SK-N-MC (cell line): ENCODE results near the gene KPNA1.

Source experiments
- EZH2 ChIP-seq: fragments of 200-600 bp; sonication (generic); IDR thresholded peaks from one replicate; pipeline ENCODE4 v1.6.1; 2017; ENCODE audit warnings: antibody characterized with exemption
- FOXP2 ChIP-seq: optimal IDR thresholded peaks from 2 replicates; pipeline ENCODE3; 2011; ENCODE audit warnings: mild to moderate bottlenecking, moderate library complexity; ENCODE audit not compliant: insufficient read depth; ENCODE audit errors: extremely low read length, control extremely low read depth
- POLR2AphosphoS5 ChIP-seq: IDR thresholded peaks from 2 replicates; pipeline ENCODE4 v1.6.1; 2012; ENCODE audit warnings: mild to moderate bottlenecking, low read depth, low read length, borderline replicate concordance

- no peak for TF ChIP-seq EZH2
- TF ChIP-seq POLR2AphosphoS5, result no peak
- TF ChIP-seq FOXP2, result no peak
These were observed 118.2 kb downstream of the KPNA1 start for GRCh38 chr3:122396511-122396910.
